Body of pancreas (tissue), 4 donors: ENCODE results near the gene SEC14L2.
A peak's percentile ranks its signal among the peaks of the same experiment; 100 is the strongest.

Source experiments
- POLR2A ChIP-seq, 3 donors: fragments of 450-650 bp; IDR thresholded peaks; one replicate each; pipeline ENCODE4 v1.6.1; 2016; ENCODE audit warnings: antibody characterized with exemption in 3 of 3, mild to moderate bottlenecking in 2 of 3
- TF ChIP-seq, protein P1 (sequence below), 7 experiments: fragments of 450-650 bp in 4 of 7; fragments of 200-600 bp in 3 of 7; sonication (generic) in 3 of 7; IDR thresholded peaks; one replicate each; pipeline ENCODE4 v1.5.1; 2016 to 2019; ENCODE audit warnings: antibody characterized with exemption in 7 of 7

DNA sequence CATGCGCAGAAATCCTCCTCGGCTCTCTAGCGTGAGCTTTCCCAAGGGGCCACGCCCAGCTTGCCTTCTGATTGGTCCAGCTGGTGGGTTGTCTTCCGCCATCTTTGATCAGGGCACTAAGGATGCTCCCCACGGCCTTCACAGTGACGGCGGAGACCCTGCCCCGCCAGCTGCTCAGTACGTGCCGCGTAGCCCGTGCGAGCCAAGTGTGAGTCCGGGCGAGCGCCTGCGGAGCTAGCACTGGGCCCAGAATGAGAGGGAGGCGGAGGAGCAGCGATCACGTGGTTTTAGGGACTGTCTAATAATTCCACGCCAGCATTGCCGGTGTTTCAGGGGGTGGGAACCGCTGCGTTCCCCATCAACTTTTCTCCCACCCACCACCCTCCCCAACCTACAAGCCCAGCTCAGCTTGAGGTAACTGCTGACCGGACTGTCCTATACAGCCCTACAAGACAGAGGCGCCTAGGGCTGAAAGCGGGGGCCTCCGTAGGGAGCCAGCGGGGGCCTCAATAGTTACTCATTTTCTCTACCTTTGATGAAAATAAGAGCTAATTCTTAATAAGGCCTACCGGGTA, 27.2 kb downstream of the SEC14L2 start:
- TF ChIP-seq, protein P1, sequence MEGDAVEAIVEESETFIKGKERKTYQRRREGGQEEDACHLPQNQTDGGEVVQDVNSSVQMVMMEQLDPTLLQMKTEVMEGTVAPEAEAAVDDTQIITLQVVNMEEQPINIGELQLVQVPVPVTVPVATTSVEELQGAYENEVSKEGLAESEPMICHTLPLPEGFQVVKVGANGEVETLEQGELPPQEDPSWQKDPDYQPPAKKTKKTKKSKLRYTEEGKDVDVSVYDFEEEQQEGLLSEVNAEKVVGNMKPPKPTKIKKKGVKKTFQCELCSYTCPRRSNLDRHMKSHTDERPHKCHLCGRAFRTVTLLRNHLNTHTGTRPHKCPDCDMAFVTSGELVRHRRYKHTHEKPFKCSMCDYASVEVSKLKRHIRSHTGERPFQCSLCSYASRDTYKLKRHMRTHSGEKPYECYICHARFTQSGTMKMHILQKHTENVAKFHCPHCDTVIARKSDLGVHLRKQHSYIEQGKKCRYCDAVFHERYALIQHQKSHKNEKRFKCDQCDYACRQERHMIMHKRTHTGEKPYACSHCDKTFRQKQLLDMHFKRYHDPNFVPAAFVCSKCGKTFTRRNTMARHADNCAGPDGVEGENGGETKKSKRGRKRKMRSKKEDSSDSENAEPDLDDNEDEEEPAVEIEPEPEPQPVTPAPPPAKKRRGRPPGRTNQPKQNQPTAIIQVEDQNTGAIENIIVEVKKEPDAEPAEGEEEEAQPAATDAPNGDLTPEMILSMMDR (IDR thresholded peaks at IDR 0.05) = peak in 1 of 7 experiments; percentile 1
- peak; percentile 77 to 83 (median 78) for TF ChIP-seq POLR2A (IDR thresholded peaks at IDR 0.05)
